ENCODE data around the gene EIF2B4. TPM values are rescaled to one million over a fixed set of nuclear protein-coding genes. Genes with fewer than 3 reads are reported as not detected.
A peak's percentile ranks its signal among the peaks of the same experiment; 100 is the strongest.

The EIF2B4 gene
- total and polyA plus RNA-seq, 2 of the 13 experiments (the other 11 are each of a cell fraction or from before 2014, with no cell fraction given) = 91.5 to 96.4 TPM

GRCh38 chr2:27356382-27357181, 13.6 kb downstream of the EIF2B4 start, which contains the start of gene GTF3C2 (continued):
- TF ChIP-seq ZNF609 (CRISPR knock-in tag; IDR thresholded peaks at IDR 0.05; ENCODE audit: borderline replicate concordance) = peak; percentile 56; the same call in 1 of the 2 replicates
- TF ChIP-seq RNF219 (CRISPR knock-in tag; IDR thresholded peaks at IDR 0.05) = no peak
- TF ChIP-seq, protein P1, sequence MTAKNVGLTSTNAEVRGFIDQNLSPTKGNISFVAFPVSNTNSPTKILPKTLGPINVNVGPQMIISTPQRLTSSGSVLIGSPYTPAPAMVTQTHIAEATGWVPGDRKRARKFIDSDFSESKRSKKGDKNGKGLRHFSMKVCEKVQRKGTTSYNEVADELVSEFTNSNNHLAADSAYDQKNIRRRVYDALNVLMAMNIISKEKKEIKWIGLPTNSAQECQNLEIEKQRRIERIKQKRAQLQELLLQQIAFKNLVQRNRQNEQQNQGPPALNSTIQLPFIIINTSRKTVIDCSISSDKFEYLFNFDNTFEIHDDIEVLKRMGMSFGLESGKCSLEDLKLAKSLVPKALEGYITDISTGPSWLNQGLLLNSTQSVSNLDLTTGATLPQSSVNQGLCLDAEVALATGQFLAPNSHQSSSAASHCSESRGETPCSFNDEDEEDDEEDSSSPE (CRISPR knock-in tag; IDR thresholded peaks at IDR 0.05) = peak; percentile 88
- TF ChIP-seq ZNF160 (CRISPR knock-in tag; IDR thresholded peaks at IDR 0.05) = no peak; the same call in none of the 2 replicates
- no peak for TF ChIP-seq STAT5B (CRISPR knock-in tag; IDR thresholded peaks at IDR 0.05)
- no peak for TF ChIP-seq ZNF616 (CRISPR knock-in tag; IDR thresholded peaks at IDR 0.05; ENCODE audit: low read depth)
- peak; percentile 80 for TF ChIP-seq MXD4 (CRISPR knock-in tag; IDR thresholded peaks at IDR 0.05)
- peak; percentile 17; the same call in 1 of the 2 replicates for TF ChIP-seq RFX5 (IDR thresholded peaks at IDR 0.05; ENCODE audit: low read depth, low read length)
- TF ChIP-seq SIN3A (IDR thresholded peaks at IDR 0.05; ENCODE audit: borderline replicate concordance, low read depth, low read length) = peak; percentile 89
- TF ChIP-seq, protein P2, sequence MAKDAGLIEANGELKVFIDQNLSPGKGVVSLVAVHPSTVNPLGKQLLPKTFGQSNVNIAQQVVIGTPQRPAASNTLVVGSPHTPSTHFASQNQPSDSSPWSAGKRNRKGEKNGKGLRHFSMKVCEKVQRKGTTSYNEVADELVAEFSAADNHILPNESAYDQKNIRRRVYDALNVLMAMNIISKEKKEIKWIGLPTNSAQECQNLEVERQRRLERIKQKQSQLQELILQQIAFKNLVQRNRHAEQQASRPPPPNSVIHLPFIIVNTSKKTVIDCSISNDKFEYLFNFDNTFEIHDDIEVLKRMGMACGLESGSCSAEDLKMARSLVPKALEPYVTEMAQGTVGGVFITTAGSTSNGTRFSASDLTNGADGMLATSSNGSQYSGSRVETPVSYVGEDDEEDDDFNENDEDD (CRISPR knock-in tag; IDR thresholded peaks at IDR 0.05; ENCODE audit: borderline replicate concordance) = peak; percentile 87; the same call in 1 of the 2 replicates
- 0 out of 2 replicates have a peak, but pooled peaks have one; percentile 6 for TF ChIP-seq JUND (CRISPR knock-in tag; IDR thresholded peaks at IDR 0.05)
- peak; percentile 52; the same call in 1 of the 2 replicates for TF ChIP-seq TFAP4 (IDR thresholded peaks at IDR 0.05; ENCODE audit: borderline replicate concordance, low read depth)
- no peak for TF ChIP-seq SOX13 (IDR thresholded peaks at IDR 0.05)
- no peak for TF ChIP-seq SOX13 (CRISPR knock-in tag; conservative IDR thresholded peaks at IDR 0.05 in 1 of 2, IDR thresholded peaks at IDR 0.05 in 1 of 2)
